HG02840 (cell line): Measurements from ENCODE around the gene GIT2.
"Not testable (repeated sequence)": the region's sequence is repeated elsewhere in the genome, so short reads cannot be mapped to it uniquely, and the experiment has no call there.

ENCODE experiments used
- ATAC-seq: cut with Tn5 transposase; IDR thresholded peaks from one replicate; pipeline ENCODE4 v1.9.1; 2021; ENCODE audit warnings: mild to moderate bottlenecking, moderate library complexity, moderate number of reproducible peaks; ENCODE audit not compliant: unreplicated experiment, low FRiP score

The GIT2 gene

GRCh38 chr12:109949089-109949488 is 47.1 kb downstream of the GIT2 start:
- no peak for ATAC-seq

- ATAC-seq: no peak
These were observed 47.8 kb downstream of the GIT2 start for GRCh38 chr12:109948368-109948767.

- ATAC-seq: no peak
These were observed 48.6 kb downstream of the GIT2 start for GRCh38 chr12:109947521-109947920.

GRCh38 chr12:109946913-109947312 is 49.3 kb downstream of the GIT2 start:
- ATAC-seq: no peak

DNA sequence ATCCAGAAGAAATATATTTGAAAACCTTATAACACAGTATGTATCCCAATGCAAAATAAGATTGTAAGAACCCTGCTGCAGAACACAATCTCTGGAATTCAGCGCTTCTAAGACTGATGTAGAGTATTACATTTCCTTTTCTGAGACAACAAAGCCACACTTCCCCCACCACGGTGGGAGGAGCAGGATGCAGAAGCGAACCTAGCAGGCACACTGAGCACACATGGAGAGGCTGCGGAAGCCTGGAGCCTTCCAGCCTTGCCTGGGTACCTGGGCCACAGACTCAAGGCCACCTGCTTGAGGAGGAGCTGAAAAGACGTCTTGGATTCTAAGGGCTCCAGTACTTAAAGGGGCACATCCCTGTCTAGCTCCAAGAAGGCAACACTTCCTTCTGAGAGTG is 49.7 kb downstream of the GIT2 start:
- ATAC-seq: no peak

DNA sequence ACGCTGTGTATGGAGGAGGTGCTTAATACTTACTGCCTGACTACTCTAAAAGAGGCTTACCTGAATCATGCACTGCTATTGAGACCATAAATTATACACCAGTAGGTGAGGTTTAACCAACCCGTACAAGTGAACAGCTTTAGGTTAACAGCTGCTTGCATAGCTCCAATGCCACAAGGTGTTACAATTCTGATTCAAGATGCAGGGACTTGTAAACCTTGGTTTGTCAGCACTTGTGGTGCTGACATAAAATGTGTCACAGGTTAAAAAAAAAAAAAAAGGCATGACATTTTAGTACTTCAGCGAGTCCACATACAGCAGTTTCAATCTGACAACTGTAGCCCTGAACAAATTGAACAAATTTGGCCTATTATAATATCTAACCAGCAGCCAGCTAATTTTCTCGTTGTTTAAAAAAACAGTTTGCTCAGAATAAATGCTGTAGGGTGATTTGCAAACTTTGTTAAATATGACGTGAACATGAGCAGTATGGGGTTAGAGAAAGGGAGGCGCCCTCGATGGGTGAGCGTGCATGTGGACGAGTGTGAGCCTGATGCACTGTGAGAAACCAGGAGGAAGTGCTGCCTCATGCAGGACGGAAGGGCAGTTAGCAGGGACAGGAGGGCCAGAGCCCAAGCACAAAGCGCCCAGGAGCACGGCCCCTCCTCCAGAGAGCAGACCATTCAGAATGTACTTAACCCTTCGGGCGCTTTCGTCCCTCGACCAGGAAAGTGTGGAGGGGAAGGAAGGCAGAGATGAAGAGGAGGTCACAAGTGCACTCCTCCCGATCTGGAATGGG is 51.4 kb downstream of the GIT2 start:
- no peak for ATAC-seq

DNA sequence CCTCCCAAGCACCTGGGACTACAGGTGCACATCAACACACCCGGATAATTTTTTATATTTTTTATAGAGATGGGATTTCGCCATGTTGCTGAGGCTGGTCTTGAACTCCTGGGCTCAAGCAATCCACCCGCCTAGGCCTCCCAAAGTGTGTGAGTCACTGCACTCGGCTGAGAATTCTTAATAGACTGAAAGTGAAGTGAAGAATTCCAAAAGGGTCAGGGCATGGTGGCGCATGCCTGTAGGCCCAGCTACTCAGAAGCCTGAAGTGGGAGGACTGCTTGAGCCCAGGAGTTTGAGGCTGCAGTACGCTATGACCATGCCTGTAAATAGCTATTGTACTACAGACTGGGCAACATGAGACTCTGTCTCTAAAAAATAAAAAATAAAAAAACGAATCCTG is 52.4 kb downstream of the GIT2 start:
- no peak for ATAC-seq

GRCh38 chr12:109940339-109940923 is 55.7 kb downstream of the GIT2 start:
- no peak for ATAC-seq

DNA sequence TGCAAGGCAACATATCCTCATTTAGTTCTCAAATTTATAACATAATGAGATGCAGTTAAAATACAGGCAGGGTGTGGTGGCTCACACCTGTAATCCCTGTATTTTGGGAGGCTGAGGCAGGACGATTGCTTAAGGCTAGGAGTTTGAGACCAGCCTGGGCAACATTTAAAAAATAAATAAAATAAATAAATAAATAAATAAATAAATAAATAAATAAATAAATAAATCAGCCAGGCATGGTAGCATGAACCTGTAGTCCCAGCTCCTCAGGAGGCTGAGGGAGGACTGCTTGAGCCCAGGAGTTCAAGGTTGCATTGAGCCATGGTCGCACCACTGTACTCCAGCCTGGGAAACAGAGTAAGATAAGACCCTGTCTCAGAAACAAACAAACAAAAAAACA is 56.7 kb downstream of the GIT2 start:
- no peak for ATAC-seq

- ATAC-seq: no peak
These were observed 57.2 kb downstream of the GIT2 start for GRCh38 chr12:109938947-109939346.

DNA sequence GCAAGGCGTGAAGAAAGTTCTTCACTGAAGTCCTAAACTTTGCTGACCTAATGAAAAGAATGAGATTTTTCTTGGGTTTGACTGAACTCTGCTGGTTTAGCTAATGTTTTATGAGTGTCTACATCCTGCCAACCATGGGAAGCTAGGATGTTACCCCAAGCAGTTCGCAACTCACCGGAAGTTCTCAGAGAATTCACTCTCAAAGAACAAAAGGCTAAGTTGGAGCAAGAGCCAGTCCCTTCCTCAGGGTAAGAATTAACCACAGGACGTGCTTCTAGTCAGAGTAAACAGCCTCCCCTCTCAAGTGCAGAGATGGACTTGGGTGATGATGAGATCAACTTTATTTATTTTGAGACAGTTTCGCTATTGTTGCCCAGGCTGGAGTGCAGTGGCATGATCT is 58.8 kb downstream of the GIT2 start:
- no peak for ATAC-seq

- ATAC-seq: no peak
These were observed 62.1 kb downstream of the GIT2 start for GRCh38 chr12:109934026-109934425.

DNA sequence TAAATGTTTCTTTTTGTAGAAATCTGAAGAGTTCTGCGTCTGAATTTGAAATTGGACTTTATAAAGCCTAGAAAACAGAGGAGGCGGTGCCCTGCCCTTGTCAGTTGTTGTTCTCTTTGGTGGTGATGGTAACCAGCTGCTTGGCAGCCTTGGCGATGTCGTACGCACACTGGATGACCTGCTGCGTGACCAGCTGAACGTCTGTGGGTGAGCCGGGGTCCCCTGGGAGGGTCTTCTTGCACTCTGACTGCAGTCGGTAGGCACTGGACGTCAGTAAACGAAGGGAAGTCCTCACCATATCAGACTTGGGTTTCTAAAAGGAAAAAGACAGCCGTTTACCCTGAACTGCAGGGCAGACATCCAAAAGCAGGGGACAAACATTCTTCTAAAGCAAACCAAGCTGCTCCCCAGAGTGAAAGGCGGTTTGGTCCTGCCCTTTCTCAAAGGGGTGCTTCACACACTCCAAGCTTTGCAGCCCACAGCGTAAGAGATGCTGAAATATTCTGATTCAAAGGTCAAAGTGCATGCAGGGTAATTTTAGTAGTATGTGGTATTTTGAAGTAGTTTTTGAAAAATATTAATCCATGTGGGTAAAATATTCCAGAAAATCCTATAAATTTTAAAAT is 63.2 kb downstream of the GIT2 start:
- ATAC-seq: no peak

DNA sequence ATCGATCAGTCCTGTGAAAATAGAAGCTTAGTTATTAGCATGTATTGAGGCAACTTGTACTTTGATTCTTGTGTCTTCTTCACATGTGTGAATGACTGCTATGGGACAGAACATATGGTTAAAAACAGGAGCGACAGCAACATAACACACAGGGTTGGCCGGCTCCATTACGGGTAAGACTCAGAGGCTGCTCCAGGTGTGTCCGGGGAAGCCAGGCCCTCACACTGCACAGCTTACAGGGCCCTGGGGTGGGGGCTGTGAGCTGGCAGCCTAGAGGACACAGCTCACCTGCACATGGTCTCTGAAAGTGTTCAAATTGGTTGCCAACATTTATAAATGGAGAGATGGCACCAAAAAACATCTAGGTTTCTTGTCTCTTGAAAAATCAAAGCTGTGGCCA is 65.0 kb downstream of the GIT2 start:
- ATAC-seq: no peak

DNA sequence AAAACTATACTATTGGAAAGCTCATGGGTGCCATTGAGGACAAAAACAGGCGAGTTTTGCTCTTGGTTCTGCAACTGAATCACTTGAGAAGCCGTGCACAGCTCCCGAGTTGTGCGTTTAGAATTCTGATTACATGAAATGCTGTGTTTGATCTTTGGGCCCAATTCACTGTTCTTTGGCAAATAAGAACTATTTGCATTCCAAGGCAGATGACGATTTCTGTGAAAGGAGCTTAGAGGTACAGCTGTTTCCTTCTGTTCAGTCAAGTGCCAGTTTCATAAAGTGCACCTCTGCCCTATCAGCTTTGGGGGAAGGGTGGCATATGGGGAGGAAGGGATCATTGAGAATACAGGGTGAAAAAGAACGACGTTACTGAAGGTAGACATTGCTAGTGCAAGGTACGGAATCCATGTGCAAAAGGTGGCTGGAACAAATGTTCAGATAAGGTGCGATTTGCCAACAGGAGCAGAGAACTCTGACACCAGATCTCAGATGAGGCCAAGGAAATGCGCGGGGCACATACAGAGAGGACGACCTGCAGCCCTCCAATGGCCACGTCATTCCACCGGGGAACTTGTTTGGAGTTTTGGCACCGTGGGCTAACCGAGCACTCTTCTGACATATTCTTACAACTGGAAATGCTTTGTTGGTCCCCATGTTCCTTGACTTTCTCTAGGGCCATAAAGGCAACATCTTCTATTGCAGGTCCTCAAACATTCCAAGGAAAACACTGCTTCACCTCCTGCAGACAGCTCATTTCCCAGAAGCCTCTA is 66.0 kb downstream of the GIT2 start:
- no peak for ATAC-seq

DNA sequence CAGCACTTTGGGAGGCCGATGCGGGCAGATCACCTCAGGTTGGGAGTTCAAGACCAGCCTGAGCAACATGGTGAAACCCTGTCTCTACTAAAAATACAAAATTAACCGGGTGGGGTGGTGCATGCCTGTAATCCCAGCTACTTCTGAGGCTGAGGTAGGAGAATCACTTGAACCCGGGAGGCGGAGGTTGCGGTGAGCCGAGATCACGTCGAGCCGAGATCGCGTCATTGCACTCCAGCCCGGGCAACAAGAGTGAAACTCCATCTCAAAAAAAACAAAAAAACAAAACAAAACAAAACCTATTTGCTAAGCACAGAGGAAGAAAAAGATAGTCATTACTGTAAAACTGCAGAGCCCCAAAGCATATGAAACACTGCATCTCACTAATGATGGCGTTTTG is 66.8 kb downstream of the GIT2 start:
- not testable (repeated sequence) for ATAC-seq

DNA sequence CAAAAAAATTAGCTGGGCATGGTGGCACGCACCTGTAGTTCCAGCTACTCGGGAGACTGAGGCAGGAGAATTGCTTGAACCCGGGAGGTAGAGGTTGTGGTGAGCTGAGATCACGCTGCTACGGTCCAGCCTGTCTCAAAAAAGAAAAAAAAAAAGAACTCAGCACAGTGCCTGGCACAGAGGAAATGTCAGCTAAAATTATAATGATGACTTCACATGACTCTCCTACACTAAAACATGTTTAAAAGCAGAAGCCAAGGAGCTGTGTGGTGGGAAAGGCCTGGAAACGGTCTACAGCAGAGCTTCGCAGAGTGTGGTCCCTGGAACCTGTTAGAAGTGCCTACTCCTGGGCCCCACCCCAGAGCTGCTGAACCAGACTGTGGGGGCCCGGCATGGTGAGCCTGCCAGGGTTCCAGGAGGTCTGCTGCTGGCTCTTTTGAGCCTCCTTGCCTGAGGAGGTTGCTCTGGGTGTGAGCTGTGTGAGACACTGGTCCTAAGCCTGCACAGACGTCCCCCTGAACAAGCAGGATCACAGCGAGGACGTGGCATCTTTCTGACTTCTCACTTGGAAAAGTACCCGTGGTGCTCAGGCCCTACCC is 68.0 kb downstream of the GIT2 start:
- ATAC-seq: no peak

DNA sequence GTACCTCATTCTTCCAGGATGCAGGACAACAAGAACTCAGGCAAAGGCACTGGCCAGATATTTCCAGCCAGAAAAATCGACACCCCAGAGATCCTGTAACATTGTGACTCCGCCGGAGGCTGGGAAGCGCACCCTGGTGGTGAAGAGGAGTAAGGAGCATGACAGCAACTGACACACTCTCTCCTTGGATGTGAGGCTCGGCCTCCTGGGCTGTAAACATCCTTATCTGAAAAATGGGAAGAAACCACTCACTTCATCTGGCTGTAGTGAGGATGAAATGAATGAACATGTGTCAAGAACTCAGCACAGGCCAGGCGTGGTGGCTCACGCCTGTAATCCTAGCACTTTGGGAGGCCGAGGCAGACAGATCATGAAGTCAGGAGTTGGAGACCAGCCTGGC is 68.5 kb downstream of the GIT2 start:
- no peak for ATAC-seq

GRCh38 chr12:109926488-109927210 is 69.5 kb downstream of the GIT2 start:
- ATAC-seq: no peak

- no peak for ATAC-seq
These were observed 70.2 kb downstream of the GIT2 start for GRCh38 chr12:109926016-109926415.
